GM20431 (cell line): ENCODE data around the gene CFAP299.

ENCODE experiments used
- in situ Hi-C: fragments of 300-500 bp; cut with MseI, MboI; formaldehyde crosslinking; loops from one replicate; pipeline ENCODE4 v1.15.0; 2020; ENCODE audit warnings: low sequenced_read_pairs; ENCODE audit not compliant: unreplicated experiment

Gene CFAP299

GRCh38 chr4:80475798-80476197, 140.3 kb downstream of the CFAP299 start:
- in situ Hi-C loops = no loop called here

GRCh38 chr4:80484712-80485111, 149.2 kb downstream of the CFAP299 start:
- in situ Hi-C loops = no loop called here

- in situ Hi-C loops = no loop called here
These were observed 151.1 kb downstream of the CFAP299 start for GRCh38 chr4:80486603-80487002.

- in situ Hi-C loops = no loop called here
These were observed 154.3 kb downstream of the CFAP299 start for GRCh38 chr4:80489798-80490197.

- in situ Hi-C loops = no loop called here
These were observed 157.2 kb downstream of the CFAP299 start for GRCh38 chr4:80492761-80493160.

GRCh38 chr4:80495865-80496264, 160.3 kb downstream of the CFAP299 start:
- in situ Hi-C loops = no loop called here

- in situ Hi-C loops = no loop called here
These were observed 163.2 kb downstream of the CFAP299 start for GRCh38 chr4:80498725-80499124.

- in situ Hi-C loops = no loop called here
These were observed 165.1 kb downstream of the CFAP299 start for GRCh38 chr4:80500613-80501012.

- in situ Hi-C loops = no loop called here
These were observed 171.5 kb downstream of the CFAP299 start for GRCh38 chr4:80507077-80507476.

GRCh38 chr4:80507507-80507906, 172.0 kb downstream of the CFAP299 start:
- in situ Hi-C loops = no loop called here

GRCh38 chr4:80515496-80515895, 180.0 kb downstream of the CFAP299 start:
- in situ Hi-C loops = no loop called here

GRCh38 chr4:80521438-80521837, 185.9 kb downstream of the CFAP299 start:
- in situ Hi-C loops = no loop called here

GRCh38 chr4:80526697-80527096, 191.2 kb downstream of the CFAP299 start:
- in situ Hi-C loops = no loop called here

- in situ Hi-C loops = no loop called here
These were observed 193.5 kb downstream of the CFAP299 start for GRCh38 chr4:80529026-80529425.

- in situ Hi-C loops = no loop called here
These were observed 197.3 kb downstream of the CFAP299 start for GRCh38 chr4:80532674-80533333.

GRCh38 chr4:80535551-80535950, 200.0 kb downstream of the CFAP299 start:
- in situ Hi-C loops = no loop called here

- in situ Hi-C loops = no loop called here
These were observed 202.9 kb downstream of the CFAP299 start for GRCh38 chr4:80538276-80538926.

- in situ Hi-C loops = no loop called here
These were observed 203.7 kb downstream of the CFAP299 start for GRCh38 chr4:80539190-80539589.

GRCh38 chr4:80540349-80540748, 204.8 kb downstream of the CFAP299 start:
- in situ Hi-C loops = no loop called here

- in situ Hi-C loops = no loop called here
These were observed 205.4 kb downstream of the CFAP299 start for GRCh38 chr4:80540785-80541469.

- in situ Hi-C loops = no loop called here
These were observed 207.2 kb downstream of the CFAP299 start for GRCh38 chr4:80542747-80543146.
